Measurements from ENCODE around the gene GID4.

The GID4 gene

DNA sequence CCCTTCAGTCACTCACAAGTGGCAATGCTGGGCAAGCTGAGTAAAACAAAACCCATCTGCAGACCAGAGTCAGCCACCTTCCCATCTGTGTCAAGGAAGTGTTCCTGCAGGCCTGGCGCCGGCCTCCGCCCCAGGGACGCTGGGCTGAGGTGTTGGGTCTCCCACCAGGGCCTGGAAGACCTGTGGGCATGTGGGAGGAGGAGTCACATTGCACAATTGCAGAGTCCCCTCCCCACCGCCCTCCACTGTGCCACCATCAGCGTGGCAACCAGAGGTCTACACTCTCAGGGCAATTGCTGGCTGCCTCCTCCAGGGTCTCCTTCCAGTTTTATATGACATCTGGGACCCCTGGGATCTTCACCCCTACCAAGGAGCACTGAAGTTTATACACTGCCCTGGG lies 66.4 kb downstream of the GID4 start:
- DNase-seq: no peak

DNA sequence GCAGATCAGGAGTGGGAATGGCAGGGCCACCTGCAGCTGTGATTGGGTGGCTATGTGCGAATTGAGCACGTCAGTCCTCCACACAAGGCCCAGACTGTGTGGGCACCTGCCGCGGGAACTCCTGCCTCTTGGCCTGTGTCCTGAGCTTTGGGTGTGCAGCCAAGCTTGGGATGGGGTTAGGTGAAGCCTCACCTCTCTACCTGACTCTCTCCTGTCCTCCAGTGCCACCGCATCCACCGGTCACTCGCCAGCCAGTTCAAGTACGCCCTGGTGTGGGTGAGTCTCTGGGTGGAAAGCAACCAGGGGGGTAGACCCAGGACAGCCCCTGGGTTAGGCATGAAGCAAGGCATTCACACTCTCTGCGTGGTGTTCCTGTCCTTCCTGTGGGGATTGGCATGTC lies 67.0 kb downstream of the GID4 start:
- no peak for DNase-seq

DNA sequence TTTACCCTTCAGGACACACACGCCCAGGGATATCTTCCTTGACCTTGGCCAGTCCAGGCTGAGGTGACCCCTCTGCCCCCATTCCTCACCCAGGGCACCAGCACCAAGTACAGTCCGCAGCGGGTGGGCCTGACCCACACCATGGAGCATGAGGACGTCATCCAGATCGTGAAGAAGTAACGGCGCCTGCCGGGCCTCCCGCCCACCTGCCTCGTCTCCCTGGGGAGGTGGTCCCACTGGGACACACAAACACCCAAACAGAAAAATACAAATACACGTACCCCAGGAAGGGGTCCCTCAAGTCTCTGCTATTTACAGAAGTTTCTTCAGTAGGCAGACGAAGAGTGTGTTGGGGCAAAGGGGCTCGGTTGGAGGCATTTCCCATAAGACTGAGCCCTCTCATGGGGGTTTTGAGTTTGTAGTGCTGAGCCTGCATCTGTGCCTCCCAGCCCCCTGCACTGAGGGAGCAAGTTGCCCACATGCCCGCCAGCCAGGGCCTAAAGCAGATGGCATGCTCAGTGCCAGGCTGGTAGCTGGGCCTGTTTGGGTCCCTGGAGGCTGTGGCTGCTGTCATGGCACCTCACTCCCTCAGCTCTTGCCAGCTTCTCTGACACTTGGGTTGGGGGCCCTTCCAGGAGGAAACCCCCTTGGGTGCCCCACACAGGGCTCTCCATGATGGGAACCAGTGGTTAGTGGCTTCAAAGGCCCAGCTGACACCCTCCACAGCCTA lies 68.0 kb downstream of the GID4 start:
- no peak for DNase-seq

DNA sequence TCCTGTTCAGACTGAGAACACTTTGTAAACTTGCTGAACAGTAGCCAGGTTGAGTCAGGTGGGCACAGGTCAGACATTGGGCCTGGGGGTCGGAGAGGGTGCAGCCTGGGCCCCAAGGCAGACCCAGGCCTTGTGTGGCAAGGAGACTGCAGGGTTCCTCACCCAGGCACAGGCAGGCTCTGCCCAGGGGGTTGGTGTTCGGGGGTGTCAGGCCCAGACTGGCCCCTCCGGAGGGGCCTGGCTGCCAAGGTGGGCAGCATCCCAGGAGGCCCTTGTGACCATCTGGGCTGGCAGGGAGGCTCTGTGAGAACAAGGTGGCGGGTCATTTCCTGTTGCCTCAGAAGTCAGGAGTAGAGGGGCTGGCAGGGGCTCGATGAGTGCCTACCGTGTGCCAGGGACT lies 68.8 kb downstream of the GID4 start:
- no peak for DNase-seq

DNA sequence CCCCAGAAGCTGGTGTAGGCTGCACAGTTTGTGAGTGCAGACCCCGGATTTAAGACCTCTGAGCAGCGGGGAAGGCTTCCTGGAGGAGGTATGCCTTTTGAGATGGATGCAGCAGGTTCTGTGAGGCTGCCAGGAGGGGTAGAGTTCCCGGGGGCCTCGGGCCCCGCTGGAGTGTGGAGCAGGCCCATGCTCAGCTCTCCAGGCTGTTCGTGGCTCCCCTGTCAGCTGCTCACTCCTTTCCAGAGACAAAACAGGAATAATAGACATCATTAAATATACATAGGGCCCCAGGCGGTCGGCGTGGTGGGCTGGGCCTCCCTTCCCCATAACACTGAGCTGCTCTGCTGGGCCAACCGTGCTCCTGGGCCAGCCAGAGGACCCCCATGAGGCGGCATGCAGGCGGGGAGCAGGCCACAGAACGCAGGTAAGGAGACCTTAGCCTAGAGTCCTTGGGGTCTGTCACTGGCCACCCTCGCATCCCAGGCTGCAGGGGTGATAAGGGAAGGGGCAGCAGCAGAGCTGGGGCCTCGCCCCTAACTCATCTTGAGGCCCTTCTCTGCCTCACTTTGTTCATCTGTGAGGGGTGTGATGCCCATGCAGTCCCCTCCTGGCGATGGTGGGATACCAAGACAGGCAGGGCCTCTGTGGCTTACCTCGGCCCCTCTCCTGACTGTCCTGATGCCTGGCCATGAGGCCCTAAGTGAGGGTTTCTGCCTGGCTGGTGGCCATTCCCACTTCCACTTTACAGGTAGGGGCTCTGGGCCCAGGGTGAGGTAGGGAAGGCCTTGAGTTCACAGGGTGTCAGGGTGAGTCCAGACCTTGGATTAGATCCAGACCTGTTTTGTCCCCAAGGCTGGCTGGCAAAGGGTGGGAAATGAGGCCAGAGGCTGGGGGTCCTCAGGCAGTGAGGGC lies 69.4 kb downstream of the GID4 start, which contains the start of gene MYO15A:
Gene MYO15A, plus strand, starts transcription at position 356 of the 912 bp plus-strand sequence. CDS start 10,045 bp downstream, outside the sequence.
- DNase-seq: no peak

DNA sequence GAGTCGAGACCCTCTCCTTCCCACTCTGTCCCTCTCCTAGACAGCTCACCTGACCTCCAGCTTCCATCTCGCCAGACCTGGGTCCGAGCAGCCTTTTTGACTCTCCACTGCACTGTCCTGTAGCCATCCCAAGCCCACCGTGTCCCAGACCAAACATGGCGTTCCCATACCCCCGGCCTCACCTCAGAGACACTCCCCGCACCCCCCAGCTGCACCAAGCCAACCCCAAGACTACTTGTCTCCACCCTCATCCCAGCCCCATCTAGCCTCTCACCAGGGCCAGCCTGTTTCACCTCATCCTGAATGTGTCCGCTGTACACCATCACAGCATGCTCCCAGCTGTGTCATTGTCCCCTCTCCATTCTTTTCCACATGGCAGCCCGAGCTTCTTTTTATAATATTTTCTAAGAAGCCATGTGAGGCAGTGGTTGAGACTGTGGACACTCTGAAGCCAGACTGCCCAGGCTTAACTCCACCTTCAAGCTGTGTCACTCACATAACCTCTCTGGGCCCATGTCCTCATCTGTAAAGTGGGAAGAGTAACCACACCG lies 70.8 kb downstream of the GID4 start:
- no peak for DNase-seq

DNA sequence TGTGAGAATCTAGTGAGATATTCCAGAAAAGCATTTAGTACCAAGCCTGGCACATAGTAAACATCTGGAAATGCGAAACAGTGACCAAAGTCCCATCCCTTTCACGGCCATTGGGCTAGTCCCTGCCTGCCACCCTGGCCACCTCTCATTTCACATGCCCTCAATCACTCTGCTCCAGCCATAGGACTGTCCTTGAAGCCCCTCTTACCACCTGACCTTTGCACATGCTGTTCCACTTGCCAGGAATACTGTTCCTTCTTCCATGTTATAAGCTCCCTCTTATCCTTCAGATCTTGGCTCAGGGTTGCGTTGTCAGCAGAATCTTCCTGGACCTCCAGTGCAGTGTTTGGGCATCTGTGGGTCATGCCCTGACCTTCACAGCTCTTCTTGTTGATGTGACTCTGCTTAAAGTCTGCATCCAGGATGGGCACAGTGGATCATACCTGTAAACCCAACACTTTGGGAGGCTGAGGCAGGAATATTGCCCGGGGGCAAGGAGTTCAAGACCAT lies 71.5 kb downstream of the GID4 start:
- DNase-seq: no peak

DNA sequence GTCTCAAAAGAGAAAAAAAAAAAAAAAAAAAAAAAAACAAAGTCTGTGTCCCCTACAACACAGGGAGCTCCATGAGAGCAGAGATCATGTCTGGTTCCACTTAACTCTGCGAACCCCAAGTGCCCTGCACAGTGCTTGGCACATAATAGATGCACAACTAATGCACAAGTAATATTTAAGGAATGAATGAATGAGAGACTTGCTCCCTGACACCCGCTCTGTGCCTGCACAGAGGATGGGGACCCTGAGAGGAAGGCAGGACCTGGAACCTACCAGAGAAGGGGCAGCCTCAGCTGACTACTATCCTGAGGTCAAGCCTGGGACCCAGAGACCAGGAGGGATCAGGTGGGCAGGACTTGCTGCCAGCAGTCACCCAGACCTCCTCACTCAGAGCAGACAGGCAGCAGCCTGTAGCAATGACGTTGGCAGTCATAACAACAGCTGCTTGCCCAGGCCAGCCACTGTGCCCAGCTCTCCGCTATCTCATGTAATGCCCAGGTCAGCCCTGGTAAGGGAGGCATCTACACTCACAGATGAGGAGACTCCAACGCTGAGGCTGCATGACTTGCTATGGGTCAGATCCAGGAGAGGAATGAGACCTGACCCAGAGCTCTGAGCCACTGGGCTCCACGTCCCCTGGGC lies 72.2 kb downstream of the GID4 start:
- no peak for DNase-seq

DNA sequence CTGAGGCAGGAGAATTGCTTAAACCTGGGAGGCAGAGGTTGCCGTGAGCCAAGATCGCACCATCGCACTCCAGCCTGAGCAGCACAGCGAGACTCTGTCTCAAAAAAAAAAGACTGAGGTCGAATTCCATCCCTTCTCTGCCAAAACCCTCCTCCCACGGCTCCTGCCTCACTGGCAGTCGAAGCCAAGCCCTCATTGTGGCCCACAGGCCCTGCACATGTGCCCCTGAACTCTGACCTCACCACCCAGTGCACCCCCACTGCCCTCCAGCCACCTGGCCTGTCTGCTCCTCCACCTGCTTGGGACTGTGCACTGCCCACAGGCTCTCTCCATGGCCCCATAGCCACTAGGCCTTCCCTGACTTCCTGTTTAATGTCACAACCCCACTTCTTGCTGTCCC lies 76.3 kb downstream of the GID4 start:
- no peak for DNase-seq

DNA sequence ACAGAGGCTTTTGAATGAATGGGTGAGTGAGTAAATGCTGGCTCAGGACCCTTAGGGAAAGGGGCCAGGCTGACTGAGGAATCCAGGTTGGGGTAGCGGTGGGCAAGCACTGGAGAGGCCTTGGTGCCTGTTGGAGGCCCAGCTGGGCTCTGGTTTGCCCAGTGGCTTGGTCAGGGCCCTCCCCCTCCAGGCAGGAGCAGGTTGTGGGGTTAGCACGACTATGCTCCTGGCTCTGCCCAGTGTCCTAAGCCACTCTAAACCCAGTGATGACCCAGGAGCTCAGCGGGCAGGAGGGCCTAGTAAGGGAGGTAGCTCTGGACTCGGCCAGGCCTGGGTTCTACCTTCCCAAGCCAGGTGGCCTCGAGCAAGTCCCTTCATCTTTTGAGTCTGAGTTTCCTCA lies 76.9 kb downstream of the GID4 start:
- no peak for DNase-seq

DNA sequence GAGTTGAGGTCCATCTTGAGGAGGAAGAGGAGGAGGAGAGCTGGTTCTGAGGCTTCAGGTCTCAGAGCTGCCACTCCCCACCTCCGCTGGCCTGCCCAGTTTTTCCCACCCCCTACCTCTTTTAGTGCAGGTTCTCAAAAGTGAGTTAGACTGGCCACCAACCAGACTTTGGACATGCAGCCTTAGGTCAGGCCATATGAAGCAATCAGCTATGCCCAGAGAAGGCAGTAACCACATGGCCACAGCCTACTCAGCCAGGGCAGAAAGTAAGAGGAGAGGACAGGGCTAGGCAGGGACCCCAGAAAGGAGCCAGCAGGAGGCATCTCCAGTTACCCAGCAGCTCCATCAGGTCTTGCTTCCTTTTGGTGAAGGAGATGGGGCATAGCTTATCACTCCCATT lies 78.3 kb downstream of the GID4 start:
- no peak for DNase-seq

Data from OCI-M1 (cell line).